Osteocyte (in vitro differentiated cells): Measurements from ENCODE around the gene TAGLN2. TPM values are rescaled to one million over a fixed set of nuclear protein-coding genes. Genes with fewer than 3 reads are reported as not detected.
A peak's percentile ranks its signal among the peaks of the same experiment; 100 is the strongest.

Experiments
- DNase-seq: peaks from one replicate; pipeline ENCODE4 v3.0.0; 2021; ENCODE audit warnings: mixed read lengths; ENCODE audit not compliant: unreplicated experiment; ENCODE audit errors: extremely low spot score
- H3K27ac Mint-ChIP-seq: one replicate; pipeline ENCODE4 v1.8.0; 2021; ENCODE audit warnings: mild to moderate bottlenecking, mixed read lengths; ENCODE audit not compliant: unreplicated experiment
- H3K27me3 Mint-ChIP-seq: one replicate; pipeline ENCODE4 v1.8.0; 2021; ENCODE audit warnings: mixed read lengths; ENCODE audit not compliant: unreplicated experiment
- H3K36me3 Mint-ChIP-seq: one replicate; pipeline ENCODE4 v1.8.0; 2021; ENCODE audit warnings: mixed read lengths; ENCODE audit not compliant: unreplicated experiment
- H3K4me1 Mint-ChIP-seq: one replicate; pipeline ENCODE4 v1.8.0; 2021; ENCODE audit warnings: mixed read lengths; ENCODE audit not compliant: unreplicated experiment
- H3K4me3 Mint-ChIP-seq: one replicate; pipeline ENCODE4 v1.8.0; 2021; ENCODE audit warnings: mild to moderate bottlenecking, moderate library complexity, mixed read lengths; ENCODE audit not compliant: unreplicated experiment
- H3K9me3 Mint-ChIP-seq: one replicate; pipeline ENCODE4 v1.8.0; 2021; ENCODE audit warnings: mixed read lengths; ENCODE audit not compliant: unreplicated experiment
- CTCF ChIP-seq: fragments of 200-600 bp; sonication (generic); IDR thresholded peaks from 2 replicates; pipeline ENCODE4 v1.5.0; 2021; ENCODE audit warnings: antibody characterized with exemption, mild to moderate bottlenecking, moderate library complexity
- total RNA-seq: library from RNA; stranded (reverse); gene quantifications from 2 replicates; pipeline ENCODE4 v1.2.1, GENCODE V29; 2021

TAGLN2 gene
- total RNA-seq, 1 donor from 2014 or later: 169 TPM

GRCh38 chr1:159891275-159892157, 33.8 kb downstream of the TAGLN2 start:
- H3K9me3 Mint-ChIP-seq: no peaks in the 10 kb centered on the region
- TF ChIP-seq CTCF: peak; percentile 100
- H3K27me3 Mint-ChIP-seq: no peaks in the 10 kb centered on the region
- peak; percentile 92 for DNase-seq
- H3K4me3 Mint-ChIP-seq: no peak overlapping the region
- peak overlapping the region; percentile 14 for H3K27ac Mint-ChIP-seq
- peaks cover 20% of the 10 kb centered on the region for H3K4me1 Mint-ChIP-seq
- H3K36me3 Mint-ChIP-seq: no peaks in the 10 kb centered on the region

GRCh38 chr1:159890390-159890789, 34.9 kb downstream of the TAGLN2 start:
- Mint-ChIP-seq H3K27ac (peak overlapping the region; percentile 82), H3K36me3 (no peaks in the 10 kb centered on the region), H3K27me3 (no peaks in the 10 kb centered on the region), H3K4me3 (no peak overlapping the region), H3K9me3 (no peaks in the 10 kb centered on the region), H3K4me1 (peaks cover 14% of the 10 kb centered on the region)
- TF ChIP-seq CTCF: no peak
- no peak for DNase-seq

- Mint-ChIP-seq H3K9me3 (no peaks in the 10 kb centered on the region), H3K36me3 (no peaks in the 10 kb centered on the region), H3K4me3 (no peak overlapping the region), H3K4me1 (peaks cover 14% of the 10 kb centered on the region), H3K27ac (peak overlapping the region; percentile 82), H3K27me3 (no peaks in the 10 kb centered on the region)
- DNase-seq: no peak
- no peak for TF ChIP-seq CTCF
Measured at GRCh38 chr1:159889821-159890252, 35.5 kb downstream of the TAGLN2 start.

GRCh38 chr1:159889202-159889601, 36.1 kb downstream of the TAGLN2 start:
- peaks cover 14% of the 10 kb centered on the region for H3K4me1 Mint-ChIP-seq
- H3K9me3 Mint-ChIP-seq: no peaks in the 10 kb centered on the region
- DNase-seq: no peak
- no peak for TF ChIP-seq CTCF
- no peaks in the 10 kb centered on the region for H3K36me3 Mint-ChIP-seq
- H3K27me3 Mint-ChIP-seq: no peaks in the 10 kb centered on the region
- no peak overlapping the region for H3K27ac Mint-ChIP-seq
- no peak overlapping the region for H3K4me3 Mint-ChIP-seq

DNA sequence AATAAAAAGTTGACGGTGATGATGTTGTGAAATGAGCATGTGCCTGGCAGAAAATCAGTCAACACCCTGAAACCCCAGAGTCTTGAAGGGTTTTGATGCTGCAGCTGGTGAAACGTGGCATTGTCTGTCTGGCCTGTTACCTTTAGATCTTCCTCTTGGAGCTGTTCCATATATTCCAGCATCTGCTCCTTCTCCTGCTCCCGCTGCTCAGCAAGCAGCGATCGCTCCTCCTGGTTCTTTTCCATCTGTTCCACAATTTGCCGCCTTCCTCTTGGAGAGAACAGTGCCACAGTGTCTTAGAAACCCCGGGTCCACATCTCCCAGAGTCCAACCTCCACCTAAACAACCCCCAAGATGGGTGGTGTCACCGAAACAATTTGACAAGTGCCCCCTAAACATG, 41.0 kb downstream of the TAGLN2 start:
- Mint-ChIP-seq H3K9me3 (no peaks in the 10 kb centered on the region), H3K27ac (no peak overlapping the region), H3K27me3 (no peaks in the 10 kb centered on the region), H3K4me3 (no peak overlapping the region), H3K4me1 (no peaks in the 10 kb centered on the region), H3K36me3 (no peaks in the 10 kb centered on the region)
- DNase-seq: no peak
- TF ChIP-seq CTCF: no peak
